GM19468 (cell line): Measurements from ENCODE around the gene SENP1.

ENCODE experiments used
- ATAC-seq: cut with Tn5 transposase; IDR thresholded peaks from one replicate; pipeline ENCODE4 v1.9.1; 2021; ENCODE audit warnings: mild to moderate bottlenecking, moderate library complexity, moderate number of reproducible peaks; ENCODE audit not compliant: unreplicated experiment; ENCODE audit errors: extremely low read depth

The SENP1 gene

GRCh38 chr12:48041591-48042423 is 64.1 kb downstream of the SENP1 start:
- no peak for ATAC-seq

GRCh38 chr12:48040354-48040753 is 65.5 kb downstream of the SENP1 start:
- ATAC-seq: no peak

GRCh38 chr12:48039151-48039550 is 66.7 kb downstream of the SENP1 start:
- ATAC-seq: no peak

- no peak for ATAC-seq
Measured at GRCh38 chr12:48038085-48038484, 67.8 kb downstream of the SENP1 start.

GRCh38 chr12:48037267-48037915 is 68.5 kb downstream of the SENP1 start:
- ATAC-seq: no peak

- no peak for ATAC-seq
Measured at GRCh38 chr12:48036818-48037217, 69.1 kb downstream of the SENP1 start.

GRCh38 chr12:48034835-48035805 is 70.8 kb downstream of the SENP1 start:
- no peak for ATAC-seq

- ATAC-seq: no peak
Measured at GRCh38 chr12:48033451-48033850, 72.4 kb downstream of the SENP1 start.

GRCh38 chr12:48032597-48032996 is 73.3 kb downstream of the SENP1 start:
- no peak for ATAC-seq

- no peak for ATAC-seq
Measured at GRCh38 chr12:48031135-48031960, 74.5 kb downstream of the SENP1 start.

GRCh38 chr12:48030173-48030650 is 75.7 kb downstream of the SENP1 start:
- ATAC-seq: no peak

- no peak for ATAC-seq
Measured at GRCh38 chr12:48029491-48030172, 76.2 kb downstream of the SENP1 start.

GRCh38 chr12:48028541-48029431 is 77.1 kb downstream of the SENP1 start:
- no peak for ATAC-seq

GRCh38 chr12:48027183-48028002 is 78.5 kb downstream of the SENP1 start:
- ATAC-seq: no peak

GRCh38 chr12:48026060-48026827 is 79.6 kb downstream of the SENP1 start:
- ATAC-seq: no peak

GRCh38 chr12:48025281-48025680 is 80.6 kb downstream of the SENP1 start:
- no peak for ATAC-seq
